ENCODE measurements around the gene PKP3.

The PKP3 gene

GRCh38 chr11:370070-370941 lies 23.7 kb upstream of the PKP3 start:
- Mint-ChIP-seq H3K27ac (peak overlapping the region; percentile 59), H3K27me3 (peaks cover 48% of the 10 kb centered on the region), H3K36me3 (ENCODE audit: low read depth) (no peaks in the 10 kb centered on the region), H3K4me1 (ENCODE audit: low read depth) (peaks cover 11% of the 10 kb centered on the region), H3K9me3 (no peaks in the 10 kb centered on the region), H3K4me3 (peak overlapping the region; percentile 61)
- DNase-seq: no peak

GRCh38 chr11:371051-371450 lies 23.0 kb upstream of the PKP3 start:
- Mint-ChIP-seq H3K4me1 (ENCODE audit: low read depth) (peaks cover 11% of the 10 kb centered on the region), H3K36me3 (ENCODE audit: low read depth) (no peaks in the 10 kb centered on the region), H3K9me3 (no peaks in the 10 kb centered on the region), H3K4me3 (no peak overlapping the region), H3K27me3 (peaks cover 44% of the 10 kb centered on the region), H3K27ac (no peak overlapping the region)
- DNase-seq: no peak

GRCh38 chr11:371716-372590 lies 22.1 kb upstream of the PKP3 start:
- Mint-ChIP-seq H3K36me3 (ENCODE audit: low read depth) (no peaks in the 10 kb centered on the region), H3K9me3 (no peaks in the 10 kb centered on the region), H3K27ac (no peak overlapping the region), H3K27me3 (peaks cover 36% of the 10 kb centered on the region), H3K4me3 (no peak overlapping the region), H3K4me1 (ENCODE audit: low read depth) (peaks cover 11% of the 10 kb centered on the region)
- no peak for DNase-seq

- Mint-ChIP-seq H3K27me3 (peaks cover 25% of the 10 kb centered on the region), H3K27ac (no peak overlapping the region), H3K36me3 (ENCODE audit: low read depth) (no peaks in the 10 kb centered on the region), H3K4me3 (no peak overlapping the region), H3K4me1 (ENCODE audit: low read depth) (peaks cover 9% of the 10 kb centered on the region), H3K9me3 (no peaks in the 10 kb centered on the region)
- no peak for DNase-seq
Measured at GRCh38 chr11:372809-373715, 20.9 kb upstream of the PKP3 start.

GRCh38 chr11:373716-374551 lies 20.1 kb upstream of the PKP3 start:
- Mint-ChIP-seq H3K27me3 (peaks cover 19% of the 10 kb centered on the region), H3K4me3 (no peak overlapping the region), H3K27ac (no peak overlapping the region), H3K4me1 (ENCODE audit: low read depth) (peaks cover 3% of the 10 kb centered on the region), H3K9me3 (no peaks in the 10 kb centered on the region), H3K36me3 (ENCODE audit: low read depth) (no peaks in the 10 kb centered on the region)
- DNase-seq: no peak

- peaks cover 14% of the 10 kb centered on the region for H3K27me3 Mint-ChIP-seq
- H3K9me3 Mint-ChIP-seq: no peaks in the 10 kb centered on the region
- H3K4me3 Mint-ChIP-seq: no peak overlapping the region
- H3K36me3 Mint-ChIP-seq (ENCODE audit: low read depth): no peaks in the 10 kb centered on the region
- no peak for DNase-seq
- H3K27ac Mint-ChIP-seq: no peak overlapping the region
- H3K4me1 Mint-ChIP-seq (ENCODE audit: low read depth): peaks cover under 1% of the 10 kb centered on the region
Measured at GRCh38 chr11:375065-376025, 18.7 kb upstream of the PKP3 start.

- Mint-ChIP-seq H3K4me1 (ENCODE audit: low read depth) (no peaks in the 10 kb centered on the region), H3K9me3 (no peaks in the 10 kb centered on the region), H3K27ac (no peak overlapping the region), H3K36me3 (ENCODE audit: low read depth) (no peaks in the 10 kb centered on the region), H3K4me3 (no peak overlapping the region), H3K27me3 (peaks cover 4% of the 10 kb centered on the region)
- no peak for DNase-seq
Measured at GRCh38 chr11:376531-377173, 17.4 kb upstream of the PKP3 start.

- H3K4me1 Mint-ChIP-seq (ENCODE audit: low read depth): no peaks in the 10 kb centered on the region
- no peak overlapping the region for H3K4me3 Mint-ChIP-seq
- H3K27me3 Mint-ChIP-seq: peaks cover 4% of the 10 kb centered on the region
- no peak for DNase-seq
- no peaks in the 10 kb centered on the region for H3K36me3 Mint-ChIP-seq (ENCODE audit: low read depth)
- H3K9me3 Mint-ChIP-seq: no peaks in the 10 kb centered on the region
- H3K27ac Mint-ChIP-seq: no peak overlapping the region
Measured at GRCh38 chr11:377174-377865, 16.7 kb upstream of the PKP3 start.

GRCh38 chr11:377883-378500 lies 16.0 kb upstream of the PKP3 start:
- H3K9me3 Mint-ChIP-seq: no peaks in the 10 kb centered on the region
- no peak for DNase-seq
- no peak overlapping the region for H3K27ac Mint-ChIP-seq
- no peak overlapping the region for H3K4me3 Mint-ChIP-seq
- peaks cover 4% of the 10 kb centered on the region for H3K27me3 Mint-ChIP-seq
- no peaks in the 10 kb centered on the region for H3K4me1 Mint-ChIP-seq (ENCODE audit: low read depth)
- H3K36me3 Mint-ChIP-seq (ENCODE audit: low read depth): no peaks in the 10 kb centered on the region

- H3K4me1 Mint-ChIP-seq (ENCODE audit: low read depth): no peaks in the 10 kb centered on the region
- H3K36me3 Mint-ChIP-seq (ENCODE audit: low read depth): no peaks in the 10 kb centered on the region
- no peak overlapping the region for H3K27ac Mint-ChIP-seq
- no peak for DNase-seq
- peaks cover 4% of the 10 kb centered on the region for H3K27me3 Mint-ChIP-seq
- no peak overlapping the region for H3K4me3 Mint-ChIP-seq
- no peaks in the 10 kb centered on the region for H3K9me3 Mint-ChIP-seq
Measured at GRCh38 chr11:379205-380094, 14.6 kb upstream of the PKP3 start.

GRCh38 chr11:380095-380480 lies 13.9 kb upstream of the PKP3 start:
- Mint-ChIP-seq H3K4me1 (ENCODE audit: low read depth) (no peaks in the 10 kb centered on the region), H3K4me3 (no peak overlapping the region), H3K27me3 (peaks cover 4% of the 10 kb centered on the region), H3K9me3 (no peaks in the 10 kb centered on the region), H3K36me3 (ENCODE audit: low read depth) (no peaks in the 10 kb centered on the region), H3K27ac (no peak overlapping the region)
- no peak for DNase-seq
